Upper lobe of left lung (tissue), 4 donors: Measurements from ENCODE around the gene FUT6.

Source experiments
- EP300 ChIP-seq, 4 donors: sonication (generic); formaldehyde crosslinking; IDR thresholded peaks; one replicate each; pipeline ENCODE4 v1.5.1; 2017; ENCODE audit warnings: antibody characterized with exemption in 4 of 4, control low read depth in 2 of 4
- POLR2A ChIP-seq, 4 donors: fragments of 450-650 bp; IDR thresholded peaks; one replicate each; pipeline ENCODE4 v1.5.1; 2016 to 2017; ENCODE audit warnings: antibody characterized with exemption in 4 of 4, mild to moderate bottlenecking in 2 of 4
- POLR2AphosphoS5 ChIP-seq, 2 donors: sonication (generic); formaldehyde crosslinking; IDR thresholded peaks; one replicate each; pipeline ENCODE4 v1.5.1; 2017; ENCODE audit warnings: antibody characterized with exemption in 2 of 2
- TF ChIP-seq, protein P1 (sequence below), 6 experiments: fragments of 450-650 bp in 4 of 6; fragments of 200-600 bp in 2 of 6; sonication (generic) in 2 of 6; IDR thresholded peaks; one replicate each; pipeline ENCODE4 v1.5.1; 2016 to 2019; ENCODE audit warnings: antibody characterized with exemption in 6 of 6

DNA sequence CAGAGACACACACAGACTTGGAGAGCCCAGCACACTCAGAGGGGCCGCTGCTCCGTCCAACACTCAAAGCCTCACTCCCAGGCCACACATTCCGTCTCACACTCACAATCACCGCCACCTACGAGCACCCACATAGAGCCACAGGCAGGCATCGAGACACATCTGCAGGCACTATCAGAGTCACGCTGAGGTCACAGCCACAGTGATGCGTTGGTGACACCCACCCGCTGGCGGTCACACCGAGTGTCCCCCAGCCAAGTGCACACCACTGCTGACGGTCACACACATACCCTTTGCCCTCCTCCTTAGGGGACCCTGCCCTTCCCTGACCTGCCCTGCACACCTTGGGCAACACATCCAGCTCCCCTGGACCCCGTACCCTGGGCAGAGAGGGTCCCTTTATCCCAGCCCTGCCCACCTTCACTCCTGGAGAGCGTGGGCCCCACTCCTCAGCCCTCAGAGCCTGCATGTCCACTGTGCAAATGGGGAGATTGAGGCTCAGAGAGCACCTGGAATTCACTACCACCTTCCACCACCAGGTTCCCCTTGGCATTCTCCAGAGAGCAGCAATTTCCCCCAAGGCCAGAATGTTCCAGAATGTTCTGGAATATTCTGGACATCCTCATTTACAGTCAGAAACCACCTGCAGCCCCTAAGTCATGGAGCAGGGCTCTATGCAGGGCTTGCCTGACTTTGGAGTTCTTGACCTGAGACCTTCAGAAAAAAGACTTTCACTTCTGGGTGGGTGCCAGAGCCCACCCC lies 25.4 kb upstream of the FUT6 start:
- TF ChIP-seq EP300 (IDR thresholded peaks at IDR 0.05) (no peak), POLR2A (IDR thresholded peaks at IDR 0.05) (no peak), POLR2AphosphoS5 (IDR thresholded peaks at IDR 0.05) (no peak)
- TF ChIP-seq, protein P1, sequence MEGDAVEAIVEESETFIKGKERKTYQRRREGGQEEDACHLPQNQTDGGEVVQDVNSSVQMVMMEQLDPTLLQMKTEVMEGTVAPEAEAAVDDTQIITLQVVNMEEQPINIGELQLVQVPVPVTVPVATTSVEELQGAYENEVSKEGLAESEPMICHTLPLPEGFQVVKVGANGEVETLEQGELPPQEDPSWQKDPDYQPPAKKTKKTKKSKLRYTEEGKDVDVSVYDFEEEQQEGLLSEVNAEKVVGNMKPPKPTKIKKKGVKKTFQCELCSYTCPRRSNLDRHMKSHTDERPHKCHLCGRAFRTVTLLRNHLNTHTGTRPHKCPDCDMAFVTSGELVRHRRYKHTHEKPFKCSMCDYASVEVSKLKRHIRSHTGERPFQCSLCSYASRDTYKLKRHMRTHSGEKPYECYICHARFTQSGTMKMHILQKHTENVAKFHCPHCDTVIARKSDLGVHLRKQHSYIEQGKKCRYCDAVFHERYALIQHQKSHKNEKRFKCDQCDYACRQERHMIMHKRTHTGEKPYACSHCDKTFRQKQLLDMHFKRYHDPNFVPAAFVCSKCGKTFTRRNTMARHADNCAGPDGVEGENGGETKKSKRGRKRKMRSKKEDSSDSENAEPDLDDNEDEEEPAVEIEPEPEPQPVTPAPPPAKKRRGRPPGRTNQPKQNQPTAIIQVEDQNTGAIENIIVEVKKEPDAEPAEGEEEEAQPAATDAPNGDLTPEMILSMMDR (IDR thresholded peaks at IDR 0.05), result peak in 1 of 6 experiments; percentile 21
